GM13977 (cell line): ENCODE data around the gene STK11.
"Not testable (repeated sequence)": the region's sequence is repeated elsewhere in the genome, so short reads cannot be mapped to it uniquely, and the experiment has no call there.

Source experiments
- DNase-seq: peaks from one replicate; pipeline ENCODE4 v3.0.0; 2012; ENCODE audit warnings: low spot score
- CTCF ChIP-seq: IDR thresholded peaks from 2 replicates; pipeline ENCODE4 v1.5.1; 2012; ENCODE audit warnings: mild to moderate bottlenecking, control low read depth; ENCODE audit not compliant: insufficient read depth; ENCODE audit errors: extremely low read depth, missing control alignments
- in situ Hi-C: fragments of 300-500 bp; cut with MboI; formaldehyde crosslinking; loops from one replicate; pipeline ENCODE4 v1.12.0; 2022; ENCODE audit warnings: low sequenced_read_pairs, low pct_unique_long_range_greater_than_20kb, mixed read lengths, inconsistent platforms; ENCODE audit not compliant: unreplicated experiment

Gene STK11

DNA sequence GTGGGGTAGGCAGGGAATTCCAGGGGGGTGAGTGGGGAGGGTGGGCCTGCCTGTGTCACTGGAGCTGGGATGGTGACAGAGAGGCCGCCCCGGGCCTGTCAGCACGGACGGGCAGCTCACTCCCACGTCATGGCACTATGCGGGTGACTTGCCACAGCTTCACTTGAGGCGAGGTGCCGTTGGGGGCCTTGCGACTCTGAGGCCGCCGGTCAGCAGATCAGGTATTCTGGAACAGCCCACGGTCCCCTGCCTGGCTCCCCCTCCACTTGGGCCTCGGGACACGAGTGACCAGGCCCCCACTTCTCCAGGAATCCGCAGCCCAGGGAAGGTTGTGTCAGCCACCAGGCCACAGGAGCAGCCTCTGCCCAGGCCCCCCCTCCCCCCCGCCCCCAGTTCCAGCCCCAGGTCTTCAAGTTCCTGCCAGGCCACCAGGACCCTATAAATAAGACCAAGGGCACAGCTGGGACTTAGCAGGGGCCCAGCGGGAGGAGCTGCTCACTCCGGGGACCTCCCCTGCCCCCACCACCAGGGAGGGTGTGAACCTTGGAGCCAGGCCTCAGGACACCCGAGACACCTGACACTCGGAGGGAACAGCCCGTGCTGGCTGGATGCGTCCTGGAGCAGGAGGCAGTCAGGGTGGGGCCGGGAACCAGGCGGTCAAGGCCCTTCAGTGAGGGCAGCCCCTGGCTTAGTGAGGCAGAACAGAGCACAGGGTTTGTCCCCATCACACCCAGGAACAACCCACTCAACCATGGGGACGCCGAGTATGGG lies 40.1 kb downstream of the STK11 start:
- no peak for DNase-seq
- no peak for TF ChIP-seq CTCF
- in situ Hi-C loops = no loop called here

- in situ Hi-C loops, DNase-seq: not testable (repeated sequence)
These were observed 40.9 kb downstream of the STK11 start for GRCh38 chr19:1246265-1247087.

- no peak for DNase-seq
- no peak for TF ChIP-seq CTCF
- in situ Hi-C loops = no loop called here
These were observed 42.2 kb downstream of the STK11 start for GRCh38 chr19:1247748-1248138.

GRCh38 chr19:1248139-1248785 lies 42.7 kb downstream of the STK11 start, which contains the start of gene MIDN:
MIDN (plus strand) TSS chr19:1248583; CDS start chr19:1250297, 1,714 bp downstream.
- DNase-seq = peak; percentile 90
- in situ Hi-C loops = no loop called here
- peak; percentile 59 for TF ChIP-seq CTCF

- in situ Hi-C loops = no loop called here
- DNase-seq = peak; percentile 87
- peak; percentile 89 for TF ChIP-seq CTCF
These were observed 43.3 kb downstream of the STK11 start for GRCh38 chr19:1248786-1249297.

DNA sequence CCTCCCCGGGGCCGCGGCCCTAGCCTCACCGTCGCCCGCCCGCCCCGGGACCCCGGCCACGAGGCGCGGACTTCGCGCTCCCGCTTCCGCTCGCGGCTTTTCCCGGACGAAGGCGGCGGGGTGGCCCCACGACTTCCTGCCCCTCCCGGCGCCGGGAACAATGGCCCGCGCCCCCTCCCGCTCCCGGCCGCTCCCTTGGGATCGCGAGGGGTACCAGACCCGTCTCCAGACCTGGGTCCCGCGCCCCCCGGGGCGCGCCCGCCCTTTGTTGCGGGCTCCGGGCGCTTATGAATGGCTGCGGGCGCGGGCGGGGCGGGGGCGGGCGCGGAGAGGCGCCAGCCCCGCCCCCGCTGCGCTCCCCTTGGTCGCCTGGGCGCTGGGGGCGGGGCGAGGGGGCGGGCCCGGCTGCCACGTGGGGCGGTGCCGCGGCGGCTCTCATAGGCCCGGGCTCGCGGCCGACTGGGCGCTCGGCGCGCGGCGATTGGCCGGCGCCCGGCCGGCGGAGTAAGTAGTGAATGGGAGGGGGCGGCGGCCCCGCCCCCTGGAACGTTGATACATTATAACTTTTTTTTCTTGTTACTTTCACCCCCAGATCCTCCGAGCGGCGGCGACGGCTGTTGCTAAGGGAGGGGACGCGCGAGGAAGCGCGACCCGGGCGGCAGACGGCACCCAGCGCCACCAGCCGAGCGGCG lies 43.9 kb downstream of the STK11 start:
- DNase-seq = peak; percentile 99
- in situ Hi-C loops = no loop called here
- TF ChIP-seq CTCF = no peak
